Measurements from ENCODE around the gene ANKRD11. TPM values are rescaled to one million over a fixed set of nuclear protein-coding genes. Genes with fewer than 3 reads are reported as not detected.
A peak's percentile ranks its signal among the peaks of the same experiment; 100 is the strongest.

Gene ANKRD11
- total RNA-seq, 1 donor from 2014 or later: 133 TPM

DNA sequence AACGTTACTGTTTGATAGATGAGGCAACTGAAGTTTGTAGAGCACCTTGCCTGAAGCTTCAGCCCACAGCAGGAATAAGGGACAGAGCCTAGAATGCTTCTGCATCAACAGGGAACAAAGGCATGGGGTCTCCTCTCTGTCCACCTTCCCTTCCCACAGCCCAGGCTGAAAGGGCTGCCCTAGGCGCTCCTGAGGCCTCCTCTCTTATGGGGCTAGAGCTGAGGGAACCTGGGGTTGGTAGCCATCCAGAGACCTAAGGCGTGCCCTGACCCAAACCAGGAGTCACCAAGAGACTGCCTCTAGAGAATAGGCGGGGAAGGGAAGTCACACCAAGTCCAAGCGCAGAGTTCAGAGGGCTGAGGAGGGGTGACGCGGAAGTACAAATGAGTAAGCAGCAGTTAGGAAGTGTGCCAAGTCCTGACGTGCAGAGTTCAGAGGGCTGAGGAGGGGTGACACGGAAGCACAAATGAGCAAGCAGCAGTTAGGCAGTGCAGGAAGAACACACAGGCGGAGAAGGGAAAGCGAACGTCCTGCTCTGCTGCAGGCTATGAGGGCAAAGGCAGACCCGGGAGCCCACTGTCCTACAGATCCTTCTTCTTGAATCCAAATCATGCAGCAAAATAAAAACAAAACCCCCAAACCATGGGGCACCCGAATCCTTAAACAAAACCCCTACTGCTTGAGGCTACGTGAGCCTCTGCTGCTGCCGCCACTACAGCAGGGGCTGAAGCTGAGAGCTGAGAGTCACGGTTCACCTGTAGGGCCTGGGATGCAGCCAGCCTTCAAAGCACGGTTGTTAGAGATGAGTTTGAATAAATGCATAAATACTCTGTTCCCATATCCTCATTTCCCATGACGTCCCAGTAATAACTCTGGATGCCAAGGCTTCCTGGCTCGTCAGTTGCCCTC lies 15.1 kb upstream of the ANKRD11 start:
- no peaks in the 10 kb centered on the region for H3K36me3 ChIP-seq (ENCODE audit: control insufficient read depth, insufficient read depth, low read length)
- DNase-seq (ENCODE audit: low read depth): peak; percentile 63
- TF ChIP-seq, protein P1, sequence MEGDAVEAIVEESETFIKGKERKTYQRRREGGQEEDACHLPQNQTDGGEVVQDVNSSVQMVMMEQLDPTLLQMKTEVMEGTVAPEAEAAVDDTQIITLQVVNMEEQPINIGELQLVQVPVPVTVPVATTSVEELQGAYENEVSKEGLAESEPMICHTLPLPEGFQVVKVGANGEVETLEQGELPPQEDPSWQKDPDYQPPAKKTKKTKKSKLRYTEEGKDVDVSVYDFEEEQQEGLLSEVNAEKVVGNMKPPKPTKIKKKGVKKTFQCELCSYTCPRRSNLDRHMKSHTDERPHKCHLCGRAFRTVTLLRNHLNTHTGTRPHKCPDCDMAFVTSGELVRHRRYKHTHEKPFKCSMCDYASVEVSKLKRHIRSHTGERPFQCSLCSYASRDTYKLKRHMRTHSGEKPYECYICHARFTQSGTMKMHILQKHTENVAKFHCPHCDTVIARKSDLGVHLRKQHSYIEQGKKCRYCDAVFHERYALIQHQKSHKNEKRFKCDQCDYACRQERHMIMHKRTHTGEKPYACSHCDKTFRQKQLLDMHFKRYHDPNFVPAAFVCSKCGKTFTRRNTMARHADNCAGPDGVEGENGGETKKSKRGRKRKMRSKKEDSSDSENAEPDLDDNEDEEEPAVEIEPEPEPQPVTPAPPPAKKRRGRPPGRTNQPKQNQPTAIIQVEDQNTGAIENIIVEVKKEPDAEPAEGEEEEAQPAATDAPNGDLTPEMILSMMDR (IDR thresholded peaks at IDR 0.05; ENCODE audit: insufficient read depth, low read length, poor library complexity, severe bottlenecking): no peak
- no peaks in the 10 kb centered on the region for H3K27me3 ChIP-seq (ENCODE audit: control insufficient read depth, insufficient read depth, low read length)
- no peak overlapping the region for H3K4me3 ChIP-seq (ENCODE audit: low read depth, low read length)

GRCh38 chr16:89504091-89504490 lies 13.7 kb upstream of the ANKRD11 start:
- Histone ChIP-seq H3K4me3 (ENCODE audit: low read depth, low read length) (no peak overlapping the region), H3K27me3 (ENCODE audit: control insufficient read depth, insufficient read depth, low read length) (no peaks in the 10 kb centered on the region), H3K36me3 (ENCODE audit: control insufficient read depth, insufficient read depth, low read length) (no peaks in the 10 kb centered on the region)
- no peak for DNase-seq (ENCODE audit: low read depth)
- TF ChIP-seq, protein P1 (IDR thresholded peaks at IDR 0.05; ENCODE audit: insufficient read depth, low read length, poor library complexity, severe bottlenecking): no peak

DNA sequence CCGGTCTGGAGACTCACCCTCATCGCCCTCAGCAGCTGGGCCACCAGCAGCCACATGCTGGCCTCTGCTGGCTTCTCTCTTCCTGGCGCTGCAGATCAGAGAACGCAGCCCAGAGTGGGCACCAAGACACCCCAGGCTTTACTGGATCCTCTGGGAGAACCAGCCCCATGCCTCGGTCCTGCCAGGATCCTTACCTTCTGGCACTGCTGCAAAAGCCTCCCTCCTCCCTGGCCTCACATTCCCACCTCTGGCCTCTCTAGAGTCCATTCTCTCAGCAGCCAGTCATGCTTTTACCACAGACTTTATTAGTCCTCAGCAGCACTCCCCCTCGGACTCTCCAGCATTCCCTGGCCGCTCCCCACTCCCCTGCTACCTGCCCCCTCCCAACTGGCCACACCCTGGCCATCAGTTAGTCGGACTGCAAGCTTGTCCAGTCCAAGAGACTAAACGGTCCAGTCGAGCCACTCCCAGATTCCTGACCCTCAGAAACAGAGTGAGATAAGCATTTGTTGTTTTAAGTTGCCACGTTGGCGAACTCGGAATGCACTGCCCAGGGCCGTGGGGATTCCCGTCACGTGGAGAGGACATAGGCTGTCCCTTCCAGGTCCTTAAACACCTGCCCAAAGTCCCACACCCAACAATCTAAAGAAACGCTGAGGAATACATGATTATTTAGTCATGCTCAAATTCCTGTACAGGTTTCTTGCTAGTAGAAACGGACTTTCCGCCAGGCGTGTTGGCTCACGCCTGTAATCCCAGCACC lies 11.9 kb upstream of the ANKRD11 start:
- Histone ChIP-seq H3K27me3 (ENCODE audit: control insufficient read depth, insufficient read depth, low read length) (no peaks in the 10 kb centered on the region), H3K36me3 (ENCODE audit: control insufficient read depth, insufficient read depth, low read length) (no peaks in the 10 kb centered on the region), H3K4me3 (ENCODE audit: low read depth, low read length) (no peak overlapping the region)
- TF ChIP-seq, protein P1 (IDR thresholded peaks at IDR 0.05; ENCODE audit: insufficient read depth, low read length, poor library complexity, severe bottlenecking): no peak
- no peak for DNase-seq (ENCODE audit: low read depth)

GRCh38 chr16:89499767-89500166 lies 9.4 kb upstream of the ANKRD11 start:
- TF ChIP-seq, protein P1 (IDR thresholded peaks at IDR 0.05; ENCODE audit: insufficient read depth, low read length, poor library complexity, severe bottlenecking): no peak
- DNase-seq (ENCODE audit: low read depth): no peak
- Histone ChIP-seq H3K36me3 (ENCODE audit: control insufficient read depth, insufficient read depth, low read length) (no peaks in the 10 kb centered on the region), H3K27me3 (ENCODE audit: control insufficient read depth, insufficient read depth, low read length) (no peaks in the 10 kb centered on the region), H3K4me3 (ENCODE audit: low read depth, low read length) (no peak overlapping the region)

DNA sequence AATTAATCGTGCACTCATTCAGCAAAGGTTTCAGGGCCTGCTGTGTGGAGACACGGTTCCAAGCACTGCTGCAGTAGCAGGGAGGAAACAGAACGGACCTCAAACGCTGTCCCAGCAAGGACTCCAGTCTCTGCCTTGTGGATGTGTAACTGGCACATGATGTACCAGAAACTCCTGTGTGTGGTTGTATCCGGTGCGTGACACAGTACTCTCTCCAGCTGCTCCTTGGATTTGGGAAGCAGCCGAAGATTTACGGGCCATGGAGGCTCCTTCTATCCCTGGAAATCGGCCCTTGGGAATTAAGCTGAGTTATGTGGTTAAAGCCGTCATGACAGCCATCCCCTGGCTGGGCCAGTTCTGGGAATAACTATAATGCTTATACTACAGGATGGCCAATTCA lies 8.5 kb upstream of the ANKRD11 start:
- H3K4me3 ChIP-seq (ENCODE audit: low read depth, low read length): no peak overlapping the region
- TF ChIP-seq, protein P1 (IDR thresholded peaks at IDR 0.05; ENCODE audit: insufficient read depth, low read length, poor library complexity, severe bottlenecking): no peak
- H3K36me3 ChIP-seq (ENCODE audit: control insufficient read depth, insufficient read depth, low read length): no peaks in the 10 kb centered on the region
- H3K27me3 ChIP-seq (ENCODE audit: control insufficient read depth, insufficient read depth, low read length): no peaks in the 10 kb centered on the region
- DNase-seq (ENCODE audit: low read depth): no peak

Data from kidney epithelial cell (primary cell).